Tibial nerve (tissue), 4 donors: ENCODE results near the gene NXPH1.

Experiments used
- CTCF ChIP-seq, 5 experiments: fragments of 200-600 bp in 3 of 5; fragments of 450-650 bp in 2 of 5; sonication (generic) in 3 of 5; IDR thresholded peaks; one replicate each; pipeline ENCODE4 v1.5.1; 2016 to 2019; ENCODE audit warnings: antibody characterized with exemption in 5 of 5, mild to moderate bottlenecking in 3 of 5, moderate library complexity in 2 of 5
- EP300 ChIP-seq, 2 donors: sonication (generic); formaldehyde crosslinking; IDR thresholded peaks; one replicate each; pipeline ENCODE4 v1.6.1; 2017; ENCODE audit warnings: antibody characterized with exemption in 2 of 2, mild to moderate bottlenecking in 1 of 2
- POLR2A ChIP-seq, 2 donors: fragments of 450-650 bp; IDR thresholded peaks; one replicate each; pipeline ENCODE4 v1.6.1; 2017; ENCODE audit warnings: antibody characterized with exemption in 2 of 2, mild to moderate bottlenecking in 2 of 2, moderate library complexity in 2 of 2

- TF ChIP-seq CTCF (IDR thresholded peaks at IDR 0.05) = no peak
- no peak for TF ChIP-seq POLR2A (IDR thresholded peaks at IDR 0.05)
- TF ChIP-seq EP300 (IDR thresholded peaks at IDR 0.05) = no peak
Observed at GRCh38 chr7:8751557-8752231, 318.3 kb downstream of the NXPH1 start.
